AG20443 (cell line): ENCODE data around the gene GPHN.
"Not testable (repeated sequence)": the region's sequence is repeated elsewhere in the genome, so short reads cannot be mapped to it uniquely, and the experiment has no call there.

ENCODE experiments used
- DNase-seq: peaks from one replicate; pipeline ENCODE4 v3.0.0; 2012; ENCODE audit warnings: low spot score, mixed read lengths

The GPHN gene

DNA sequence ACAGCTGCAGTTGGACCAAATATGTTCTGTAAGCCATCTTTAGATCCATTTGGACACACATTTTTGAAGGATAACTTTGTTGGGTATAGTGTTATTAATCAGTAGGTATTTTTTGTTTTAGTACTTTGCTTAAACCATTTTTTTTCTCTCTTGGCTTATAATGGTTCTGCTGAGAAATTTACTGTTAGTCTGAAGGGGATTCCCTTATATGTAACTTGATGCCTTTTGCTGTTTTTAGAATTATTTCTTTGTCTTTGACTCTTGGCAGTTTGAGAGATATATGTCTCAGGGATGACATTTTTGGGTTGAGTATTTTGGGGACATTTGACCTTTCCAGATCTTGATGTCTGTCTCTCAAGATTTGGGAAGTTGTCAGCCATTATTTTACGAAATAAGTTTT lies 169.8 kb downstream of the GPHN start:
- DNase-seq: no peak

DNA sequence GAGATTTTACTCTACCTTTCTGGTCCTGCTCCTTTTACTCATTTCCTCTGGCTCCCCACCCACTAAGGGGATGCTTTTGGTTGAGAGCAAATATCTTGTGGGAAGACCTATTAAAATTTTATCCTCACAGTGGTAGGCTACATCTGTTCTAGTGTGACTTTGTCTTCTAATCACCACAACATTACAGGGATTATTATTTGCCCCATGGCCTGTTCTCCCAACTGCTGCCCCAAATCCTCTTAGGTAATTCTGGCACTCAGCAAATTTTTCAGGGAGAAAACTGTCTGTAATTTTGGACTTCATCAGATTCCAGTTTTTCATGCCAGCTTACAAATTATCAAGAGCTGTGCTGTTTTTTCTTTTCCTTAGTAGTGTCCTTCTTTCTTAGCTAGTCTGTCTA lies 172.3 kb downstream of the GPHN start:
- no peak for DNase-seq

GRCh38 chr14:66696326-66696725 lies 188.4 kb downstream of the GPHN start:
- no peak for DNase-seq

DNA sequence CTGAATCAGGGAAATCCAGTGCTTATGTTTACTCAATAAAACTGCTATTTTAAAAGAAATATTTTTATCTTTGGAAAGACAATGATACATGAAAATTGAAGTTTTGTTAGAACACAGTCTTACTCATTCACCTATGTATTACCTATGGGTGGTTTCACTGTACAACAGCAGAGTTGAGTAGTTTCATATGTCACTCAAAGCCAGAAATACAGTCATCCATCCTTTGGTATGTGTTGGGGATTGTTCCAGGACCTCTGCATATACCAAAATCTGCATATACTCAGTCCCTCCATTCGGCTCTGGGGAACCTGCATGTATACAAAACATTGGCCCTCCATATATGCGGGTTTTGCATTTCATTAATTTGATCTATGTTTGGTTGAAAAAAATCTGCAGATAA lies 190.6 kb downstream of the GPHN start:
- no peak for DNase-seq

DNA sequence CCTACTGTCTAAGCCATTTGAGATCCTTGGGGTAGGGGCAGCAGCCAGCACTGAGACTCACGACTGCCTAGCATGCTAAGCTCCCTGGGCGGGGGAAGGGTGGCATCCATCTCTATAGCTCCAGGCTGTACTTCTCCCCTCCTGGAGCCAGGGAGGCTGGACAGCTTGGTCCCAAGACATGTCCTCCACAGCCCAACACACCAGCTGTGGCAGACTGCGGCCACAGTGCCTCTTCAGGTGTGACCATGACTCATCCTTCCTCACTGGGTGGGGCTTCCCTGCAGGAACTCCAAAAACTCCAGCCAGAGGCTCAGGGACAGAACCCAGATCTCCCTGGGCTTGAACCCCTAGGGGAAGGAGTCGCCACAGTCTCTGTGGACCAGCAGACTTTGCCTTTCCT lies 193.9 kb downstream of the GPHN start:
- no peak for DNase-seq

- no peak for DNase-seq
These were observed 200.3 kb downstream of the GPHN start for GRCh38 chr14:66708267-66708666.

- no peak for DNase-seq
These were observed 201.3 kb downstream of the GPHN start for GRCh38 chr14:66709291-66709690.

DNA sequence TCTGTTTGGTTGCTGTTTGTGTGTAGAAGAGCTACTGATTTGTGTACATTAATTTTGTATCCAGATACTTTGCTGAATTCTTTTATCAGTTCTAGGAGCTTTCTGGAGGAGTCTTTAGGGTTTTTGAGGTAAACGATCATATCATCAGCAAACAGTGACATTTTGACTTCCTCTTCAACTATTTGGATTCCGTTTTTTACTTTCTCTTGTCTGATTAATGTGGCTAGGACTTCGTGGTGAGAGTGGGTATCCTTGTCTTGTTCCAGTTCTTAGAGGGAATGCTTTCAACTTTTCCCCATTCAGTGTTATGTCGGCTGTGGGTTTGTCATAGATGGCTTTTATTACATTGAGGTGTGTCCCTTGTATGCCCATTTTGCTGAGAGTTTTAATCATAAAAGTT lies 206.3 kb downstream of the GPHN start:
- not testable (repeated sequence) for DNase-seq

DNA sequence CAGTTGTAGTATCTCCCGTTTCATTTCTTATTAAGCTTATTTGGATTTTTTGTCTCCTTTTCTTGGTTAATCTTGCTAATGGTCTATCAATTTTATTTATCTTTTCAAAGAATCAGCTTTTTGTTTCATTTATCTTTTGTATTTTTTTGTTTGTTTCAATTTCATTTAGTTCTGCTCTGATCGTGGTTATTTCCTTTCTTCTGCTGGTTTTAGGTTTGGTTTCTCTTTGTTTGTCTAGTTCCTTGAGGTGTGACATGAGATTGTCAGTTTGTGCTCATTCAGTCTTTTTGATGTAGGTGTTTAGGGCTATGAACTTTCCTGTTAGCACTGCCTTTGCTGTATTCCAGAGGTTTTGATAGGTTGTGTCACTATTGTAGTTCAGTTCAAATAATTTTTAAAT lies 207.4 kb downstream of the GPHN start:
- DNase-seq: not testable (repeated sequence)

DNA sequence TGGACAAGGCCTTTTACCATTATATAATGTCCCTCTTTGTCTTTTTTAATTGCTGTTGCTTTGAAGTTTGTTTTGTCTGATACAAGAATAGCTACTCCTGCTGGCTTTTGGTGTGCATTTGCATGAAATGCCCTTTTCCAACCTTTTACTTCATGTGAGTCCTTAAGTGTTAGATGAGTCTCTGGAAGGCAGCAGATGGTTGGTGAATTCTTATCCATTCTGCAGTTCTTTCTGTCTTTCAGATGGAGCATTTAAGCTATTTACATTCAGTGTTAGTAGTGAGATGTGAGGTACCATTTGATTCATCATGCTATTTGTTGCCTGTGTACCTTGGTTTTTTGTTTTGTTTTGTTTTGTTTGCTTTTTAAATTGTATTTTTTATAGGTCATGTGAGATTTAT lies 208.3 kb downstream of the GPHN start:
- no peak for DNase-seq

DNA sequence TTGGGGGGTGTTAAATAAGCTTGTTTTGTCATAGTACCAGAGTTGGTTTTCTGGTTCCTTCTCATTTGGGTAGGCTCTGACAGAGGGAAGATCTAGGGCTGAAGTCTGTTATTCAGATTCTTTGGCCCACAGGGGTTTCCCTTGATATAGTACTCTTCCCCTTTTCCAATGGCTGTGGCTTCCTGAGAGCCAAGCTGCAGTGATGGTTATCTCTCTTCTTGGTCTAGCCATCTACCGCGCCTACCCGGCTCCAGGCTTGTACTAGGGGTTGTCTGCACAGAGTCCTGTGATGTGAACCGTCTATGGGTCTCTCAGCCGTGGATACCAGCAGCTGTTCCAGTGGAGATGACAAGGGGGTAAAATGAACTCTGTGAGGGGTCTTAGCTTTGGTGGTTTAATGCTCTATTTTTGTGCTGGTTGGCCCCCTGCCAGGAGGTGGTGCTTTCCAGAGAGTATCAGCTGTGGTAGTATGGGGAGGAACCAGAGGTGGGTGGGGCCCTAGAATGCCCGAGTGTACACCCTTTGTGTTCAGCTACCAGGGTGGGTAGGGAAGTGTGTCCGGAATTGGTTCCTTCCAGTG lies 209.7 kb downstream of the GPHN start:
- DNase-seq: no peak

- no peak for DNase-seq
These were observed 217.0 kb downstream of the GPHN start for GRCh38 chr14:66724996-66725395.

DNA sequence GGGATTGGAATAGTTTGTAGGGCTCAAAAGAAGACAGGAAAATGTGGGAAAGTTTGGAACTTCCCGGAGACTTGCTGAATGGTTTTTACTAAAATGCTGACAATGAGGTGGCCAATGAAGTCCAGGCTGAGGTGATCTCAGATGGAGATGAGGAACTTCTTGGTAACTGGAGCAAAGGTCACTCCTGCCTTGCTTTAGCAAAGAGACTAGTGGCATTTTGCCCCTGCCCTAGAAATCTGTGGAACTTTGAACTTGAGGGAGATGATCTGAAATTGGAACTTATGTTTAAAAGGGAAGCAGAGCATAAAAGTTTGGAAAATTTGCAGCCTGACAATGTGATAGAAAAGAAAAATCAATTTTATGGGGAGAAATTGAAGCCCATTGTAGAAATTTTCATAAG lies 223.4 kb downstream of the GPHN start:
- DNase-seq: not testable (repeated sequence)

GRCh38 chr14:66735853-66736252 lies 227.9 kb downstream of the GPHN start:
- DNase-seq: no peak

DNA sequence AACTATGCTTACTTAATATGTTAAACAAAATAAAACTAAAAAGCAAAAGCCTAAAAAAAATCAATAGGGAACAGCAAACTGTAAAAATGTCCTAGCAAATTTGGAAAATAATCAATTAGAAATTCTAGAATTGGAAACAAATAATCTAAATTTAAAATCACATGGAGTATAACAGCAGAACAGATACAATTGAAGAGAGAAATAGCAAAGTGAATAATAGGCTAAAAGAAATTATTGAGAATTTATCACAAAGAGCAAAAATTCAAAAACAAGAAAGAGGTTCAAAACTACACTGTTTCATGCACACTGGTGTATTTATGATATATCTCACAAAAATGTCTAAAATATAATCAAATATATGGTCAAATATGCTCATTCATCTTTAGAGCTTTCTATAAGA lies 231.9 kb downstream of the GPHN start:
- DNase-seq: no peak

GRCh38 chr14:66745078-66745477 lies 237.1 kb downstream of the GPHN start:
- no peak for DNase-seq

GRCh38 chr14:66746316-66747006 lies 238.5 kb downstream of the GPHN start:
- DNase-seq: peak; percentile 32

DNA sequence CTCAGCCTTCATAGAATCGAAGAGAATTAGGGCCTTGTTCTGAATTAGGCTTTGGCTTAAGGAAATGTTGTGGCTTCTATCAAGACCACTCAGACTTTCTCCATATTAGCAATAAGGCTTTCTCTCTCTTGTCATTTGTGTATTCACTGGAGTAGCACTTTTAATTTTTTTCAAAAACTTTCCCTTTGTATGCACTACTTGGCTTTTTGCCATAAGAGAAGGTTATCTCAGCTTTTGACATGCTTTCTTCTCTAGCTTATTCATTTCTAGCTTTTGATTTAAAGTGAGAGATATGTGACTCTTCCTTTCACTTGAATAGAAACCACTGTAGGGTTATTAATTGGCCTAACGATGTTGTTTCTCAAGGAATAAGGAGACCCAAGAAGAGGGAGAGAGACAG lies 244.2 kb downstream of the GPHN start:
- no peak for DNase-seq

DNA sequence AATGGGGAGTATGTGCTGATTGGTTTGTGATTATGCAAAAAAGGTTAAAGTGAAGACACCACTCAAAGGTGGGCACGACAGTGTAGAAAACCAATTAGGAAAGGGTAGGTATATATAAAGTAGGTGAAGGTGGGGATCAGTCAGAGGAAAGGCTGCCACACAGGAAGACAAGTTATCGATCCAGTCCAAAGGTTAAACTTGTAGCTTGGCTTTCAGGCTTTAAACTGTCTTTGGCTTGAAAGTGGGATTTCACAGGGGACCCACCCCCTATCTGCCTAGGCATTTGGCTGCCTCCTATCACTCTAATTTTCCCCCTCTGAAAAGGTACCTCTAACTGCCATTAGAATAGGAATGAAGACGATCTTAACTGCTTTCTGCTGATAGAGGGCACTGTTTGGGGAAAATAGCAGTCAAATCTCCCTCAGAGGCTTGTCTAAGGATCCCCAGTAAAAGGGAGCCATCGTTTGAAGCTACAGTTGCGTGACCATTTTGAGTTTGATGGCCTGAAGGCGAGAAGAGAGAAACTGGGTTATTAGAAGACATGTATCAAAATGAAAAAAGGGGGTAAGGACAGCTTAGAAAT lies 250.2 kb downstream of the GPHN start:
- DNase-seq: no peak

DNA sequence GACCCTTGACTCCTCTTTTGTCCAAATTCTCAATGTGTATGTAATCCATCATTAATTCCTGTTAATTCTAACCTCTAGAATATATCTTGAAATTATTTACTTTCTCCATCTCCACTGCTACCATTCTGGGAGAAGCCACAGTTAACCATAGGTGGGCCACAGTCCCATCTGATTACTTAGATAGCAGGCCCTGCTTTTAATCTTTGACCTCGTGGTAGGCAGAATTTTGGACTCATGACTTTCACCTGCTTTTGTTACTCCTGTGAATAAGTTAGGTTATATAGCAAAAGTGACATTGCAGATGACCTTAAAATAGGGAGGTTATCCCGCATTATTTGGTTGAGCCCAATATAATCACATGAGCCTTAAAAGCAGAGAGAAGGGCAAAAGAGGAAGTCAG lies 264.2 kb downstream of the GPHN start:
- no peak for DNase-seq

DNA sequence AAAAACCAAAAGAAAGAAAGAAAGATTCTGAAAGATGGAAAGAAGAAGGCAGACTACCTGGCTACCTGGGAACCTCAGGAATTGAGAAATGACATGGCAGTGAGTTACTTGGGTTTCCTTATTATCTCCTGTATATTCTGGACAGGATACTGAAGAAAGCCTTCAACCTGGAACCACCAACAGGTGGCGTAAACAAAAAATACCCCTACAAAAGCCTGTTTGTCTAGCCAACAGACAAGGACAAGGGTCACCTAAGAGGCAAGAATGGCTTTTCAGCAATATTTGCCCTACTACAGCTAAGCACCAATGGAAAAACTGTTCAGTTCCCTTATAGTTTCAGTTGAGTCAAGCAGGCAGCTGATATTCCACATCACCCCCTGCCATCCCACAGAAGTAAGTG lies 274.9 kb downstream of the GPHN start:
- no peak for DNase-seq

DNA sequence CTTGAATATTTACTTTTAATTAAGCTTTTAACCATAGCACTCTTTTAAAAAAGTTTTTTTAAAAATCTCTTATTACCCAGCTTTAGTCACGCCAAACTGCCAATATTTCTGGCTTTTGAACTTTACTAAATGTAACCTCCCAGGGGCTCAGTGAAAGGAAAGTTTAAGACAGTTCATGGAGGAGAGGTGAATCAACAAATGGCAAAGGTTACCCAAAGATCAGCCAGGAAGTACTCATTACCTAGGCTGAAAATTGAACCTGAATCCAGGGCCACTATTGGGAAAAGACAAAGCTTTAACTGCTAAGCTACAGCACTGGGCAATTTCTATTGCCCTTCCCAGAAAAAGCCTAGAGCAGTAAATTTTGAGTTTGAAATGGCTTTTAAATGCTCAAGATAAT lies 282.2 kb downstream of the GPHN start:
- DNase-seq: no peak

DNA sequence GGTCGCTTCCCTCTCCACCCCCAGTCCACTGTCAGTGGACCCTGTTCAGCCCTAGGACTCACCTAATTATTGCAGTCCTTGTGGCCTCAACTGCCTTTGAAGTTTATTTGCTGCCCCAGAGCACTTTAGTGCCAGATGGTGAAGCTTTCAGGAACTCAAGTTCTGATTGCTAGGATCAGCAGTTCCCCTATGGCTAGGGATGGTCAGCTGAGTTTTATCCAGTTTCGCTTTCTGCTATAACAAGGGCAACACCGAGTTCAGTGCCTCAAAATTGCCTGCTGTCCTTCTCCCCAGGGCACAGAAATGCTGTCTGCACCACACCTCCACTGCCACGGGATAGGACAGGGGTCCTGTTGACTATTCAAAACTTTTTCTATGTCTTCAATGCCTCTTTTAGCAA lies 295.0 kb downstream of the GPHN start:
- DNase-seq: no peak

DNA sequence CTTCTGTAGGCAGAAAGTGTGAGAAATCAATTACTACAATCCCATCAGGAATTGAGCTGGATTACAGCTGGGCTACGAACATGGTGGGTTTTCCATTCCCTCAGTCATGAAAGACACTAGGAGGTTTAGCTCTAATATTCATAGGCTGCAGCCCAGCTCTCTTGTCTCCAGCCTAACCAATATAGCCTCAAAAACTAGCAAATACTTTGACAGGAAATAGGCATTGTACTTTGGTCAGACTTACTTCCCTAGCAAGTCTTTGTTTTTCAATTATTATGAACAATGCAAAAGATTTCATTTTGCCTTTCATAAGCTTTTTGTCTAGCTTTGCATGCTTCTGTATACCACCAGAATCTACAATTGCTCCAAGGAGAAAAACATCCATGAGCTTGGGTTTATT lies 296.2 kb downstream of the GPHN start:
- no peak for DNase-seq
